Measurements from ENCODE around the gene MED1.

GRCh38 chr17:39486242-39486641 lies 35.2 kb upstream of the MED1 start:
- TF ChIP-seq POLR2A (IDR thresholded peaks at IDR 0.05) (no peak), CTCF (IDR thresholded peaks at IDR 0.05) (no peak)

Data from right lobe of liver (tissue), 4 donors.